Lower leg skin (tissue), 4 donors: Measurements from ENCODE around the gene SLC66A3. TPM values are rescaled to one million over a fixed set of nuclear protein-coding genes. Genes with fewer than 3 reads are reported as not detected.

Experiments used
- DNase-seq, 2 donors: peaks; one replicate each; pipeline ENCODE4 v3.0.0-alpha.2; 2019; ENCODE audit warnings: low spot score in 2 of 2
- H3K4me3 ChIP-seq: fragments of 200-600 bp; sonication (generic); 2 replicates; pipeline ENCODE4 v1.5.1; 2017; ENCODE audit warnings: mild to moderate bottlenecking, low read depth; ENCODE audit not compliant: poor library complexity, severe bottlenecking
- CTCF ChIP-seq, 3 donors: fragments of 450-650 bp; IDR thresholded peaks; one replicate each; pipeline ENCODE4 v1.5.1; 2016; ENCODE audit warnings: antibody characterized with exemption in 3 of 3, mild to moderate bottlenecking in 3 of 3, moderate library complexity in 2 of 3
- POLR2A ChIP-seq, 2 donors: fragments of 450-650 bp; IDR thresholded peaks; one replicate each; pipeline ENCODE4 v1.6.1; 2016 to 2017; ENCODE audit warnings: antibody characterized with exemption in 2 of 2, mild to moderate bottlenecking in 1 of 2, moderate library complexity in 1 of 2
- WGBS, 2 donors: methylation state at CpG; one replicate each; pipeline ENCODE4 v1.1.5; 2018; 5-methylcytosine and 5-hydroxymethylcytosine counted together
- intact Hi-C: fragments of 100-400 bp; cut with DNase I; formaldehyde crosslinking; loops from one replicate; pipeline ENCODE4 v1.15.0; 2023; ENCODE audit warnings: low total_unique reads
- total RNA-seq, 4 donors: library from RNA; depleted of rRNA; stranded (reverse); fragments of >200 nt; gene quantifications; one replicate each; pipeline ENCODE4 v1.1.0, GENCODE V29; 2016

The SLC66A3 gene
- total RNA-seq, 4 donors from 2014 or later: 12.7 to 37.4 (median 22.0) TPM

GRCh38 chr2:11187731-11188130, 32.5 kb downstream of the SLC66A3 start:
- intact Hi-C loops: no loop called here
- TF ChIP-seq POLR2A (IDR thresholded peaks at IDR 0.05) (no peak), CTCF (IDR thresholded peaks at IDR 0.05) (no peak)
- DNase-seq: no peak
- WGBS, 2 donors: 90 to 94% methylated on average over 2 of the region's 2 CpGs
- no peak overlapping the region for H3K4me3 ChIP-seq

GRCh38 chr2:11196246-11196645, 41.0 kb downstream of the SLC66A3 start:
- intact Hi-C loops: no loop called here
- no peak overlapping the region for H3K4me3 ChIP-seq
- no peak for DNase-seq
- WGBS, 2 donors: 85 to 88% methylated on average over 3 of the region's 3 CpGs
- TF ChIP-seq POLR2A (IDR thresholded peaks at IDR 0.05) (no peak), CTCF (IDR thresholded peaks at IDR 0.05) (no peak)

- no peak overlapping the region for H3K4me3 ChIP-seq
- DNase-seq: no peak
- 94 to 96% methylated on average over 2 of the region's 2 CpGs for WGBS, 2 donors
- TF ChIP-seq CTCF (IDR thresholded peaks at IDR 0.05): no peak
- TF ChIP-seq POLR2A (IDR thresholded peaks at IDR 0.05): no peak
- intact Hi-C loops: no loop called here
These were observed 45.4 kb downstream of the SLC66A3 start for GRCh38 chr2:11200651-11201050.

- DNase-seq: no peak
- intact Hi-C loops: no loop called here
- no peak for TF ChIP-seq CTCF (IDR thresholded peaks at IDR 0.05)
- TF ChIP-seq POLR2A (IDR thresholded peaks at IDR 0.05): no peak
- WGBS, 2 donors: 80% methylated on average over 5 of the region's 5 CpGs
- H3K4me3 ChIP-seq: no peak overlapping the region
These were observed 46.7 kb downstream of the SLC66A3 start for GRCh38 chr2:11201969-11202368.

GRCh38 chr2:11203480-11203879, 48.2 kb downstream of the SLC66A3 start:
- DNase-seq: no peak
- intact Hi-C loops: no loop called here
- no peak overlapping the region for H3K4me3 ChIP-seq
- 74 to 80% methylated on average over 3 of the region's 3 CpGs for WGBS, 2 donors
- TF ChIP-seq CTCF (IDR thresholded peaks at IDR 0.05) (no peak), POLR2A (IDR thresholded peaks at IDR 0.05) (no peak)

GRCh38 chr2:11208083-11208482, 52.8 kb downstream of the SLC66A3 start:
- TF ChIP-seq CTCF (IDR thresholded peaks at IDR 0.05): no peak
- no peak for TF ChIP-seq POLR2A (IDR thresholded peaks at IDR 0.05)
- intact Hi-C loops: no loop called here
- H3K4me3 ChIP-seq: no peak overlapping the region
- DNase-seq: no peak
